Esophagus muscularis mucosa (tissue), 3 donors: ENCODE results near the gene CEP41.

Experiments used
- POLR2A ChIP-seq: fragments of 450-650 bp; IDR thresholded peaks from one replicate; pipeline ENCODE4 v1.6.1; 2017; ENCODE audit warnings: antibody characterized with exemption, moderate library complexity, mild to moderate bottlenecking, low read depth
- POLR2AphosphoS5 ChIP-seq, 2 donors: sonication (generic); formaldehyde crosslinking; IDR thresholded peaks; one replicate each; pipeline ENCODE4 v1.6.1; 2017; ENCODE audit warnings: antibody characterized with exemption in 2 of 2
- TF ChIP-seq, protein P1 (sequence below), 3 experiments: fragments of 200-600 bp in 2 of 3; fragments of 450-650 bp in 1 of 3; sonication (generic) in 2 of 3; IDR thresholded peaks; one replicate each; pipeline ENCODE4 v1.5.1; 2017 to 2019; ENCODE audit warnings: antibody characterized with exemption in 3 of 3, mild to moderate bottlenecking in 2 of 3, moderate library complexity in 1 of 3

GRCh38 chr7:130471974-130472373 is 31.2 kb upstream of the CEP41 start:
- TF ChIP-seq, protein P1, sequence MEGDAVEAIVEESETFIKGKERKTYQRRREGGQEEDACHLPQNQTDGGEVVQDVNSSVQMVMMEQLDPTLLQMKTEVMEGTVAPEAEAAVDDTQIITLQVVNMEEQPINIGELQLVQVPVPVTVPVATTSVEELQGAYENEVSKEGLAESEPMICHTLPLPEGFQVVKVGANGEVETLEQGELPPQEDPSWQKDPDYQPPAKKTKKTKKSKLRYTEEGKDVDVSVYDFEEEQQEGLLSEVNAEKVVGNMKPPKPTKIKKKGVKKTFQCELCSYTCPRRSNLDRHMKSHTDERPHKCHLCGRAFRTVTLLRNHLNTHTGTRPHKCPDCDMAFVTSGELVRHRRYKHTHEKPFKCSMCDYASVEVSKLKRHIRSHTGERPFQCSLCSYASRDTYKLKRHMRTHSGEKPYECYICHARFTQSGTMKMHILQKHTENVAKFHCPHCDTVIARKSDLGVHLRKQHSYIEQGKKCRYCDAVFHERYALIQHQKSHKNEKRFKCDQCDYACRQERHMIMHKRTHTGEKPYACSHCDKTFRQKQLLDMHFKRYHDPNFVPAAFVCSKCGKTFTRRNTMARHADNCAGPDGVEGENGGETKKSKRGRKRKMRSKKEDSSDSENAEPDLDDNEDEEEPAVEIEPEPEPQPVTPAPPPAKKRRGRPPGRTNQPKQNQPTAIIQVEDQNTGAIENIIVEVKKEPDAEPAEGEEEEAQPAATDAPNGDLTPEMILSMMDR (IDR thresholded peaks at IDR 0.05): no peak
- no peak for TF ChIP-seq POLR2A
- no peak for TF ChIP-seq POLR2AphosphoS5 (IDR thresholded peaks at IDR 0.05)
